Body of pancreas (tissue), 4 donors: Measurements from ENCODE around the gene COA7. TPM values are rescaled to one million over a fixed set of nuclear protein-coding genes. Genes with fewer than 3 reads are reported as not detected.
"Not testable (repeated sequence)": the region's sequence is repeated elsewhere in the genome, so short reads cannot be mapped to it uniquely, and the experiment has no call there.

Experiments used
- ATAC-seq: fragments of 150-250 bp; one replicate; pipeline ENCODE4 v1.9.1; 2016
- DNase-seq, 4 donors: peaks; one replicate each; pipeline ENCODE4 v3.0.0-alpha.2; 2019
- H3K27ac ChIP-seq, 4 donors: fragments of 200-600 bp; sonication (generic); 1 replicate in 3 of 4; 2 replicates in 1 of 4; pipeline versions ENCODE4 v1.5.1 to v1.6.1; 2016 to 2019; ENCODE audit warnings: mild to moderate bottlenecking in 1 of 4, mixed read lengths in 1 of 4, moderate library complexity in 1 of 4
- H3K27me3 ChIP-seq, 2 donors: fragments of 200-600 bp; sonication (generic); one replicate each; pipeline ENCODE4 v1.6.0; 2016; ENCODE audit warnings: mild to moderate bottlenecking in 1 of 2
- H3K36me3 ChIP-seq, 2 donors: fragments of 200-600 bp; sonication (generic); replicated peaks in 1 of 2; 2 replicates each; pipeline ENCODE4 v1.5.1; 2016; ENCODE audit warnings: low read depth in 2 of 2; ENCODE audit not compliant: insufficient read depth in 1 of 2
- H3K4me1 ChIP-seq: fragments of 200-600 bp; sonication (generic); one replicate; pipeline ENCODE4 v1.6.0; 2016
- H3K4me3 ChIP-seq, 2 donors: fragments of 200-600 bp; sonication (generic); 1 replicate in 1 of 2; 2 replicates in 1 of 2; pipeline ENCODE4 v1.5.1; 2016 to 2019
- H3K9me3 ChIP-seq, 3 donors: fragments of 200-600 bp; sonication (generic); 1 replicate in 2 of 3; 2 replicates in 1 of 3; pipeline ENCODE4 v1.5.1; 2016
- CTCF ChIP-seq, 7 experiments: fragments of 450-650 bp in 4 of 7; fragments of 200-600 bp in 3 of 7; sonication (generic) in 3 of 7; IDR thresholded peaks; one replicate each; pipeline ENCODE4 v1.5.1; 2016 to 2019; ENCODE audit warnings: antibody characterized with exemption in 7 of 7
- POLR2A ChIP-seq, 3 donors: fragments of 450-650 bp; IDR thresholded peaks; one replicate each; pipeline ENCODE4 v1.6.1; 2016; ENCODE audit warnings: antibody characterized with exemption in 3 of 3, mild to moderate bottlenecking in 2 of 3
- WGBS, 2 donors: methylation state at CpG; one replicate each; pipeline ENCODE4 v1.1.5; 2017; 5-methylcytosine and 5-hydroxymethylcytosine counted together
- intact Hi-C: fragments of 100-400 bp; cut with DNase I; formaldehyde crosslinking; loops from one replicate; pipeline ENCODE4 v1.15.1; 2023
- total RNA-seq, 2 donors: library from RNA; depleted of rRNA; stranded (reverse); fragments of >200 nt; gene quantifications; one replicate each; pipeline ENCODE4 v1.1.0, GENCODE V29; 2016

The COA7 gene
- total RNA-seq, 2 donors from 2014 or later, result 4.3 to 6.0 TPM

GRCh38 chr1:52738893-52739292 lies 40.7 kb upstream of the COA7 start:
- Histone ChIP-seq H3K27me3 (no peaks in the 10 kb centered on the region), H3K9me3 (no peaks in the 10 kb centered on the region), H3K4me3 (no peak overlapping the region), H3K4me1 (peaks cover 8% of the 10 kb centered on the region), H3K27ac (no peak overlapping the region), H3K36me3 (no peaks in the 10 kb centered on the region)
- WGBS, 2 donors, result 64 to 76% methylated on average over 10 of the region's 10 CpGs
- TF ChIP-seq CTCF (IDR thresholded peaks at IDR 0.05) (no peak), POLR2A (IDR thresholded peaks at IDR 0.05) (no peak)
- ATAC-seq (no peak), DNase-seq (no peak)
- intact Hi-C loops, result no loop called here

- TF ChIP-seq POLR2A (IDR thresholded peaks at IDR 0.05) (no peak), CTCF (IDR thresholded peaks at IDR 0.05) (no peak)
- 91 to 94% methylated on average over 5 of the region's 5 CpGs for WGBS, 2 donors
- DNase-seq, result no peak
- ATAC-seq, result no peak
- H3K36me3 ChIP-seq, result no peaks in the 10 kb centered on the region
- no peak overlapping the region for H3K27ac ChIP-seq
- intact Hi-C loops, result no loop called here
- no peaks in the 10 kb centered on the region for H3K27me3 ChIP-seq
- peaks cover 8% of the 10 kb centered on the region for H3K4me1 ChIP-seq
- no peaks in the 10 kb centered on the region for H3K9me3 ChIP-seq
- no peak overlapping the region for H3K4me3 ChIP-seq
Measured at GRCh38 chr1:52738148-52738547, 40.0 kb upstream of the COA7 start.

- H3K4me1 ChIP-seq, DNase-seq, ATAC-seq, H3K27ac ChIP-seq, H3K27me3 ChIP-seq, H3K36me3 ChIP-seq, intact Hi-C loops, H3K4me3 ChIP-seq, H3K9me3 ChIP-seq: not testable (repeated sequence)
- 91 to 93% methylated on average over 9 of the region's 9 CpGs for WGBS, 2 donors
Measured at GRCh38 chr1:52735371-52735770, 37.2 kb upstream of the COA7 start.

- intact Hi-C loops, result no loop called here
- Histone ChIP-seq H3K9me3 (no peaks in the 10 kb centered on the region), H3K27me3 (no peaks in the 10 kb centered on the region), H3K36me3 (no peaks in the 10 kb centered on the region), H3K4me1 (no peaks in the 10 kb centered on the region), H3K27ac (no peak overlapping the region), H3K4me3 (no peak overlapping the region)
- ATAC-seq (no peak), DNase-seq (no peak)
- no peak for TF ChIP-seq CTCF (IDR thresholded peaks at IDR 0.05)
- no peak for TF ChIP-seq POLR2A (IDR thresholded peaks at IDR 0.05)
- 95% methylated on average over 3 of the region's 3 CpGs for WGBS, 2 donors
Measured at GRCh38 chr1:52733368-52733767, 35.2 kb upstream of the COA7 start.

- intact Hi-C loops, result no loop called here
- WGBS, 2 donors, result 80 to 82% methylated on average over 6 of the region's 6 CpGs
- DNase-seq, result no peak
Measured at GRCh38 chr1:52727956-52728656, 30.0 kb upstream of the COA7 start.

More at GRCh38 chr1:52727956-52728656, 30.0 kb upstream of the COA7 start:
- Histone ChIP-seq H3K4me1 (no peaks in the 10 kb centered on the region), H3K36me3 (no peaks in the 10 kb centered on the region), H3K27me3 (no peaks in the 10 kb centered on the region), H3K9me3 (no peaks in the 10 kb centered on the region), H3K27ac (no peak overlapping the region), H3K4me3 (no peak overlapping the region)
- ATAC-seq, result no peak
- TF ChIP-seq CTCF (IDR thresholded peaks at IDR 0.05) (no peak), POLR2A (IDR thresholded peaks at IDR 0.05) (no peak)
